ENCODE data around the gene SMIM45.

DNA sequence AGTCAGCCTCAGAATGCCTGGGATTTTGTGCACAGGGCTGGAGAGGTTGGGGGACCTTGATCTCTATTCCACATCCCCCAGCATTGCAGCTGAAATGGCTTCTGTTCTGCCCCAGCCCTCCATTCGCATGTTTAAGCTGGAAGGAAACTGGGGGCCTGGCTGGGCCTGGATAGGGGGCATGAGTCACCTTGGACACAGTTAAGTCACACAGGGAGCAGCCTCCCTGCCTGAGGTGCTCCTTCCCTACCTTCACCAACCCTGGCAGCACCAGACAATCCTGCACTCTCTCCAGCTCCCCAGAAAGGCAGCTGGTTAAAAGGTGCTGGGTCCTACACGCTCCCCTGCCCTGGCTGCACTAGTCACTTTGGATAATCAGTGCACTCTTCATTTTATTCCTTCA is 763 bp downstream of the SMIM45 start:
- TF ChIP-seq, protein P1, sequence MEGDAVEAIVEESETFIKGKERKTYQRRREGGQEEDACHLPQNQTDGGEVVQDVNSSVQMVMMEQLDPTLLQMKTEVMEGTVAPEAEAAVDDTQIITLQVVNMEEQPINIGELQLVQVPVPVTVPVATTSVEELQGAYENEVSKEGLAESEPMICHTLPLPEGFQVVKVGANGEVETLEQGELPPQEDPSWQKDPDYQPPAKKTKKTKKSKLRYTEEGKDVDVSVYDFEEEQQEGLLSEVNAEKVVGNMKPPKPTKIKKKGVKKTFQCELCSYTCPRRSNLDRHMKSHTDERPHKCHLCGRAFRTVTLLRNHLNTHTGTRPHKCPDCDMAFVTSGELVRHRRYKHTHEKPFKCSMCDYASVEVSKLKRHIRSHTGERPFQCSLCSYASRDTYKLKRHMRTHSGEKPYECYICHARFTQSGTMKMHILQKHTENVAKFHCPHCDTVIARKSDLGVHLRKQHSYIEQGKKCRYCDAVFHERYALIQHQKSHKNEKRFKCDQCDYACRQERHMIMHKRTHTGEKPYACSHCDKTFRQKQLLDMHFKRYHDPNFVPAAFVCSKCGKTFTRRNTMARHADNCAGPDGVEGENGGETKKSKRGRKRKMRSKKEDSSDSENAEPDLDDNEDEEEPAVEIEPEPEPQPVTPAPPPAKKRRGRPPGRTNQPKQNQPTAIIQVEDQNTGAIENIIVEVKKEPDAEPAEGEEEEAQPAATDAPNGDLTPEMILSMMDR (IDR thresholded peaks at IDR 0.05; ENCODE audit: low read length): no peak
- no peak for TF ChIP-seq EZH2 (IDR thresholded peaks at IDR 0.05; ENCODE audit: borderline replicate concordance, low read length)

Measured in OCI-LY1 (cell line).